HL-60 (cell line): ENCODE measurements around the gene DNASE1L1.

ENCODE experiments used
- DNase-seq, 2 experiments: peaks; one replicate each; pipeline ENCODE4 v3.0.0-alpha.2; 2010 to 2020; ENCODE audit warnings: low read depth in 1 of 2, low spot score in 1 of 2
- H3K27ac ChIP-seq: fragments of 250-450 bp; sonication (Bioruptor Pico); replicated peaks from 2 replicates; pipeline ENCODE4 v1.5.1; 2020; ENCODE audit warnings: mild to moderate bottlenecking, moderate library complexity
- H3K27me3 ChIP-seq: fragments of 250-450 bp; sonication (Bioruptor Pico); 2 replicates; pipeline ENCODE4 v1.5.1; 2021; ENCODE audit warnings: mild to moderate bottlenecking, moderate library complexity; ENCODE audit not compliant: insufficient read depth, poor library complexity, severe bottlenecking
- H3K4me3 ChIP-seq: replicated peaks from 2 replicates; pipeline ENCODE4 v1.5.1; 2011; ENCODE audit warnings: mild to moderate bottlenecking, control low read depth, low read length; ENCODE audit not compliant: insufficient read depth
- GABPA ChIP-seq: IDR thresholded peaks from 2 replicates; pipeline ENCODE4 v1.6.1; 2012; ENCODE audit warnings: low read depth
- POLR2AphosphoS5 ChIP-seq: IDR thresholded peaks from 2 replicates; pipeline ENCODE4 v1.6.1; 2012; ENCODE audit warnings: low read depth
- REST ChIP-seq: IDR thresholded peaks from 2 replicates; pipeline ENCODE4 v1.6.1; 2012; ENCODE audit warnings: low read depth; ENCODE audit not compliant: insufficient replicate concordance
- SPI1 ChIP-seq: IDR thresholded peaks from 2 replicates; pipeline ENCODE4 v1.6.1; 2012; ENCODE audit warnings: low read depth, mild to moderate bottlenecking, borderline replicate concordance
- TF ChIP-seq, protein P1 (sequence below): IDR thresholded peaks from one replicate; pipeline ENCODE4 v1.5.1; 2011; ENCODE audit warnings: low read length, control low read depth, inconsistent platforms; ENCODE audit not compliant: insufficient read depth

The DNASE1L1 gene

DNA sequence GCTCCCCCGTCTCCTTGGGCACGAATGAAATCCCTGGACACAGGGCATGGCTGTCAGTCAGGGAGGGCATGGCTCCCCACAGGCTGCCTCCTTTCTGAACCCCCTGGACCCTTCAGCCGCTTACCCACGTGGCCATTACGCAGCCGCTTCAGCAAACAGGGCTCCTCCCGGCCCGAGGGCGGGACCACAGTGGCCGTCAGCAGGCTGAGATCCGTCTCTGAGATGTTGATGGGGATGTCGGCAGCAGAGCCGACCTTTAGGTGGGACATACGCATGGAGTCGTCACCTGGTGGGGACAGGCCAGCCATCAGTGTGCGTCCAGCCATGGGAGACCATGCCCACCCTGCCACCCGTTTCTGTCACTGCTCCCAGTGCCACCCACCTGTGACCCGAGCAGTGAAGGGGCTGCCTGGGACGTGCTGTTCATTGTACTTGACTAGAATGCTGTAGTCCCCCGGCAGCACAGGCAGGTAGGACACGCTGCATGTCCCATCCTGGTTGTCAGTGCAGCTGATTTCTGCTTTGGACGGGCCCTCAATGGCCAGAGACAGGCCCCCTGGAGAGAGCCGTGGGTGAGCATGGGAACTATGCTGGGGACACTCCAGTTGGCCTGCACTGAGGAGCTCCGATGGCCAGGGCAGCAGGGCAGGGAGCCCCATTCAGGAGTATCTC is 55.7 kb downstream of the DNASE1L1 start:
- Histone ChIP-seq H3K4me3 (no peak overlapping the region), H3K27ac (no peak overlapping the region), H3K27me3 (no peaks in the 10 kb centered on the region)
- DNase-seq: peak in 1 of 2 experiments; percentile 15
- peak; percentile 43; the same call in 1 of the 2 replicates for TF ChIP-seq POLR2AphosphoS5
- no peak for TF ChIP-seq GABPA
- no peak for TF ChIP-seq REST
- TF ChIP-seq, protein P1, sequence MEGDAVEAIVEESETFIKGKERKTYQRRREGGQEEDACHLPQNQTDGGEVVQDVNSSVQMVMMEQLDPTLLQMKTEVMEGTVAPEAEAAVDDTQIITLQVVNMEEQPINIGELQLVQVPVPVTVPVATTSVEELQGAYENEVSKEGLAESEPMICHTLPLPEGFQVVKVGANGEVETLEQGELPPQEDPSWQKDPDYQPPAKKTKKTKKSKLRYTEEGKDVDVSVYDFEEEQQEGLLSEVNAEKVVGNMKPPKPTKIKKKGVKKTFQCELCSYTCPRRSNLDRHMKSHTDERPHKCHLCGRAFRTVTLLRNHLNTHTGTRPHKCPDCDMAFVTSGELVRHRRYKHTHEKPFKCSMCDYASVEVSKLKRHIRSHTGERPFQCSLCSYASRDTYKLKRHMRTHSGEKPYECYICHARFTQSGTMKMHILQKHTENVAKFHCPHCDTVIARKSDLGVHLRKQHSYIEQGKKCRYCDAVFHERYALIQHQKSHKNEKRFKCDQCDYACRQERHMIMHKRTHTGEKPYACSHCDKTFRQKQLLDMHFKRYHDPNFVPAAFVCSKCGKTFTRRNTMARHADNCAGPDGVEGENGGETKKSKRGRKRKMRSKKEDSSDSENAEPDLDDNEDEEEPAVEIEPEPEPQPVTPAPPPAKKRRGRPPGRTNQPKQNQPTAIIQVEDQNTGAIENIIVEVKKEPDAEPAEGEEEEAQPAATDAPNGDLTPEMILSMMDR: no peak
- TF ChIP-seq SPI1: no peak

GRCh38 chrX:154352466-154352865 is 56.6 kb downstream of the DNASE1L1 start:
- TF ChIP-seq REST: no peak
- TF ChIP-seq, protein P1: no peak
- TF ChIP-seq SPI1: no peak
- TF ChIP-seq GABPA: no peak
- no peak; the same call in 1 of the 2 replicates for TF ChIP-seq POLR2AphosphoS5

GRCh38 chrX:154352012-154352401 is 57.0 kb downstream of the DNASE1L1 start:
- Histone ChIP-seq H3K4me3 (no peak overlapping the region), H3K27me3 (no peaks in the 10 kb centered on the region), H3K27ac (no peak overlapping the region)
- TF ChIP-seq GABPA (no peak), POLR2AphosphoS5 (no peak), REST (no peak), SPI1 (no peak)
- TF ChIP-seq, protein P1: no peak
- DNase-seq: no peak

More at GRCh38 chrX:154352466-154352865, 56.6 kb downstream of the DNASE1L1 start:
- Histone ChIP-seq H3K4me3 (no peak overlapping the region), H3K27ac (no peak overlapping the region), H3K27me3 (no peaks in the 10 kb centered on the region)
- DNase-seq: peak in 1 of 2 experiments; percentile 11
